Epithelial cell of esophagus (primary cell): Measurements from ENCODE around the gene ZBBX.

Experiments used
- DNase-seq: peaks from one replicate; pipeline ENCODE4 v3.0.0; 2010; ENCODE audit warnings: low read depth
- H3K4me3 ChIP-seq: 2 replicates; pipeline ENCODE4 v1.5.1; 2011; ENCODE audit warnings: mild to moderate bottlenecking, low read length, control low read depth
- TF ChIP-seq, protein P1 (sequence below): IDR thresholded peaks from 2 replicates; pipeline ENCODE4 v1.5.1; 2011; ENCODE audit warnings: low read depth, mild to moderate bottlenecking, low read length, control low read depth, inconsistent platforms; ENCODE audit not compliant: insufficient read depth; ENCODE audit errors: missing control alignments

The ZBBX gene

DNA sequence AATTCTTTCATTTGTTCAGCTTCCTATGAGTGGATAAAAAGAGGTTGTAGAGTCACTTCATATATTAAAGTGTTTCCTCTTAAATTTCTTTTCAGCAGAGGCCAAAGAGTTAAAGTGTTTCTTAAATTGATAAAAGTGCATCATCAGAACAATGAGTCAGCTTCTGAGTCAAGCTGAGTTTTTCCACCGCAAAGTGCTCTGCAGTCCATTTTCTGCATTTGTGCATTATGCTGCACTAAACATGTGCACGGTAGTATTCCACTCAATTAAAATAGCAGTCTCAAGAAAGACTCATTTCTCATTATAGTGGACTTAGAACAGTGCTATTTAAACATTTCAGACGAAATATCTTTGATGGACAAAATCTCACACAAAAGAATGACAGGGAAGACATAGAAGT is 152.0 kb downstream of the ZBBX start:
- H3K4me3 ChIP-seq = no peak overlapping the region
- DNase-seq = peak; percentile 36
- TF ChIP-seq, protein P1, sequence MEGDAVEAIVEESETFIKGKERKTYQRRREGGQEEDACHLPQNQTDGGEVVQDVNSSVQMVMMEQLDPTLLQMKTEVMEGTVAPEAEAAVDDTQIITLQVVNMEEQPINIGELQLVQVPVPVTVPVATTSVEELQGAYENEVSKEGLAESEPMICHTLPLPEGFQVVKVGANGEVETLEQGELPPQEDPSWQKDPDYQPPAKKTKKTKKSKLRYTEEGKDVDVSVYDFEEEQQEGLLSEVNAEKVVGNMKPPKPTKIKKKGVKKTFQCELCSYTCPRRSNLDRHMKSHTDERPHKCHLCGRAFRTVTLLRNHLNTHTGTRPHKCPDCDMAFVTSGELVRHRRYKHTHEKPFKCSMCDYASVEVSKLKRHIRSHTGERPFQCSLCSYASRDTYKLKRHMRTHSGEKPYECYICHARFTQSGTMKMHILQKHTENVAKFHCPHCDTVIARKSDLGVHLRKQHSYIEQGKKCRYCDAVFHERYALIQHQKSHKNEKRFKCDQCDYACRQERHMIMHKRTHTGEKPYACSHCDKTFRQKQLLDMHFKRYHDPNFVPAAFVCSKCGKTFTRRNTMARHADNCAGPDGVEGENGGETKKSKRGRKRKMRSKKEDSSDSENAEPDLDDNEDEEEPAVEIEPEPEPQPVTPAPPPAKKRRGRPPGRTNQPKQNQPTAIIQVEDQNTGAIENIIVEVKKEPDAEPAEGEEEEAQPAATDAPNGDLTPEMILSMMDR = no peak

DNA sequence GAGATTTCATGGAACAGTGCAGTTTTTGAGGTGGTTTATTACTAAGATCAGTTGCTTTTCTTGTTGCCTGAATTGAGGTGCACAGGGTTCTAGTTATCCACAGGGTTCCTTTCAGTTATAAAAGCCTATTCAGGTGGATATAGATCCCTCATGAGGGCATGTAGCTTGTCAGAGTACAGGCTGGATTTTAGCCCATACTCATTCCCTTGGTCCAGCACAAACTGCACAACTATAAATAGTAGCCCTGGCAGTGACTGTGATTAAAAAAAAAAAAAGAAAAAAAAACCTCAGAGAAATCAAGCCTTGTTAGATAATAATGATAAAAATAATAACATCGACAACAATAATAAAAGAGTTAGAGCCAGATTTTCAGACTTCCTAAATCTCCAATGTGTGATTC is 154.3 kb downstream of the ZBBX start:
- H3K4me3 ChIP-seq = no peak overlapping the region
- TF ChIP-seq, protein P1 = no peak
- no peak for DNase-seq

DNA sequence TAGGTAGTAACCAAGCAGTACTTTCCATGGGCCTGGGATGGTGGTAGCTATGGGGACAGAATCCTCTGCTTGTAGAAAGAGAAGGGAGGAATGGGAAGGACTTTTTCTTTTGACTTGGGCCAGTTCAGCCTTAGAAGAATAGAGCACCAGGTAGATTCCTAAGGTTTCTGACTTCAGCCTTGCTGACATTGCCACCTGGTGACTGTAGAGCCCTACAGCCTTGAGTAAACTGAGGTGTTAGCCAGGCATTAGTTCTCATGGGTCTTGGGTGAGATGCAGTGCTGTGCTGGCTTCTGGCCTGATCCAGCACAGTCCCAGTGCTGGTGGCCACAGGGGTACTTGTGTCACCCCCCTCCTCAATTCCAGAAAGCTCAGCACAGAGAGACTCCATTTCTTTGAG is 171.1 kb downstream of the ZBBX start:
- TF ChIP-seq, protein P1 = no peak
- no peak overlapping the region for H3K4me3 ChIP-seq
- DNase-seq = no peak

DNA sequence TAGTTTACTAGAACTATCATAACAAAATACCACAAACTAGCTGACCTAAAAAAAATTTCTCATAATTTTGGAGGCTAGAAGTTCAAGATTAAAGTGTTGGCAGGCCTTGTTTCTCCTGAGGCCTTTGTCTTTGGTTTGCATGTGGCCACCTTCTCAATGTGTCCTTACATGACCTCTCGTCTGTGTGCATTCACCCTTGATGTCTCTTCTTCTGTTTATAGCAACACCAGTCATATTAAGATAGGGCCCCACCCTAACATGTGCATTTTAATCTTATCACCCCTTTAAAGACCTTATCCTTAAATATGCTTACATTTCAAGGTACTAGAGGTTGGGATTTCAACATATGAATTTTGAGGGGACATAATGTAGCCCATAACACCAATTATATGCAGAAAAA is 177.0 kb downstream of the ZBBX start:
- no peak overlapping the region for H3K4me3 ChIP-seq
- TF ChIP-seq, protein P1 = no peak
- DNase-seq = no peak

DNA sequence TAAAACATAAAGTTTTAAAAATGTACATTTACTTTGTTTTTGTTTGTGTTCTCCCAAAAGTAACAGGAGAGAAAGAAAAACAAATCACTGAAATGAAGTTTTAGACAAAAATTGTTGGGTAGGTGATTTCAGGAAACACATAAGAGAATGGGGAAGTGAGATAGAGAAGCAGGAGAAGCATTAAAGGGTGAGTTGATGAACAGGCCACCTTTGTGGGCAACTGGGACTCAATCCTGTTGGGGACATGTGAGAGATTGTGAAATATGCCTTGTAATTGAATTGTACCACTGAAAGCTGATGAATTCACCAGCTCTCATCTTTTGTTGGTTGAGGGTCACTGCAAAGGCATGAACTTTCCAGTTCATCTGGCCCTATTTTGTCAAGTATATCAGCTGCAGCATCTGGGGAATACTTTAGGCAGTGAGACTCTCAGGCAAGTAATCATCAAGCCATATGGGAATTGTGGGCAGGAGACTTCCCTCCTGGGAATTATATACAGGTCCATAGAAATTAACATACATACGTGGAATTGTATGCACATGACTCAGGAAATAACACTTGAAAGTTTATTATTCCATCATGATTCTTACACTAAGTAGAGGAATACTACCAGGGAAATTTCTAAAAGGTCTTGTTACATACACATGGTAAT is 181.0 kb downstream of the ZBBX start:
- TF ChIP-seq, protein P1 = no peak
- no peak overlapping the region for H3K4me3 ChIP-seq
- DNase-seq = no peak
